Common myeloid progenitor, CD34-positive (primary cell): Measurements from ENCODE around the gene UBE3C.
"Not testable (repeated sequence)": the region's sequence is repeated elsewhere in the genome, so short reads cannot be mapped to it uniquely, and the experiment has no call there.

Source experiments
- CTCF ChIA-PET: fragments of 350-600 bp; sonication (Branson Sonifier 250); formaldehyde crosslinking; loops from one replicate; lab custom pipeline; 2021; ENCODE audit warnings: antibody characterized with exemption; lab: Charles Lee
- POLR2A ChIA-PET: fragments of 350-600 bp; sonication (Branson Sonifier 250); formaldehyde crosslinking; loops from one replicate; lab custom pipeline; 2021; ENCODE audit warnings: antibody characterized with exemption; lab: Charles Lee
- DNase-seq, 3 donors: peaks; one replicate each; pipeline versions ENCODE4 v3.0.0 to v3.0.0-alpha.2; 2013
- H3K27ac ChIP-seq, 2 experiments: 1 replicate in 1 of 2; 2 replicates in 1 of 2; pipeline ENCODE4 v1.7.0; 2013; ENCODE audit warnings: inconsistent platforms in 2 of 2, low read length in 2 of 2, mild to moderate bottlenecking in 2 of 2, low read depth in 1 of 2, moderate library complexity in 1 of 2; ENCODE audit not compliant: severe bottlenecking in 2 of 2, insufficient read depth in 1 of 2, poor library complexity in 1 of 2
- H3K27me3 ChIP-seq, 5 experiments: replicated peaks in 2 of 5; 1 replicate in 3 of 5; 2 replicates in 2 of 5; pipeline versions ENCODE4 v1.6.1 to v1.7.0; 2013; ENCODE audit warnings: low read length in 4 of 5, mild to moderate bottlenecking in 2 of 5, moderate library complexity in 2 of 5, inconsistent platforms in 1 of 5; ENCODE audit not compliant: insufficient read depth in 5 of 5, control insufficient read depth in 4 of 5
- H3K36me3 ChIP-seq, 4 experiments: 1 replicate in 2 of 4; 2 replicates in 2 of 4; pipeline versions ENCODE4 v1.6.1 to v1.7.0; 2013; ENCODE audit warnings: low read length in 3 of 4, control low read depth in 1 of 4, mild to moderate bottlenecking in 1 of 4; ENCODE audit not compliant: control insufficient read depth in 4 of 4, insufficient read depth in 4 of 4
- H3K4me1 ChIP-seq, 4 experiments: 1 replicate in 3 of 4; 2 replicates in 1 of 4; pipeline versions ENCODE4 v1.6.1 to v1.7.1; 2013; ENCODE audit warnings: low read length in 3 of 4, mild to moderate bottlenecking in 3 of 4, control low read depth in 1 of 4, inconsistent platforms in 1 of 4, moderate library complexity in 1 of 4; ENCODE audit not compliant: control insufficient read depth in 4 of 4, insufficient read depth in 4 of 4; ENCODE audit errors: control extremely low read depth in 1 of 4
- H3K4me3 ChIP-seq, 7 experiments: 1 replicate in 4 of 7; 2 replicates in 3 of 7; pipeline versions ENCODE4 v1.5.1 to v1.7.0; 2013; ENCODE audit warnings: mild to moderate bottlenecking in 7 of 7, low read length in 6 of 7, moderate library complexity in 6 of 7, inconsistent platforms in 2 of 7, low read depth in 2 of 7, control low read depth in 1 of 7; ENCODE audit not compliant: insufficient read depth in 4 of 7, control insufficient read depth in 1 of 7; ENCODE audit errors: extremely low read depth in 1 of 7
- H3K9me3 ChIP-seq, 5 experiments: 1 replicate in 4 of 5; 2 replicates in 1 of 5; pipeline versions ENCODE4 v1.6.1 to v1.7.1; 2013; ENCODE audit warnings: low read length in 4 of 5, mild to moderate bottlenecking in 2 of 5, inconsistent platforms in 1 of 5, low read depth in 1 of 5, moderate library complexity in 1 of 5; ENCODE audit not compliant: control insufficient read depth in 4 of 5, insufficient read depth in 2 of 5; ENCODE audit errors: control extremely low read depth in 1 of 5
- WGBS: methylation state at CpG from one replicate; pipeline ENCODE4 v1.1.5; 2013; ENCODE audit not compliant: insufficient coverage; 5-methylcytosine and 5-hydroxymethylcytosine counted together

Gene UBE3C

GRCh38 chr7:157276091-157276561, 137.4 kb downstream of the UBE3C start:
- CTCF ChIA-PET, result interaction anchor here (1.2 to 5.3 kb wide), 5 partner anchors 10 to 70 kb away, joined by 3 to 43 read pairs (median 14); no protein-coding TSS in a partner anchor
- H3K36me3 ChIP-seq, result peaks cover 0 to 9% (median 4%) of the 10 kb centered on the region in 4 experiments
- H3K9me3 ChIP-seq, result no peaks in the 10 kb centered on the region
- peak overlapping the region in 2 of 7 experiments; percentile 14 to 54 for H3K4me3 ChIP-seq
- peak overlapping the region; percentile 34 to 87 for H3K27ac ChIP-seq
- WGBS, result 87% methylated on average over 11 of the region's 14 CpGs
- DNase-seq, result no peak
- POLR2A ChIA-PET, result interaction anchor here (0.9 to 1.2 kb wide), 3 partner anchors 26 to 62 kb away, joined by 3 to 4 read pairs (median 3); no protein-coding TSS in a partner anchor
- H3K4me1 ChIP-seq, result peaks cover 0 to 55% (median 49%) of the 10 kb centered on the region in 4 experiments
- peaks cover 0 to 4% (median 0%) of the 10 kb centered on the region in 5 experiments for H3K27me3 ChIP-seq

- POLR2A ChIA-PET, result interaction anchor here (0.9 to 1.2 kb wide), 3 partner anchors 25 to 62 kb away, joined by 3 to 4 read pairs (median 3); no protein-coding TSS in a partner anchor
Measured at GRCh38 chr7:157276731-157277562, 138.2 kb downstream of the UBE3C start.

GRCh38 chr7:157277568-157277967, 138.8 kb downstream of the UBE3C start:
- POLR2A ChIA-PET, result interaction anchor here (1.3 kb wide), 1 partner anchor 25 kb away, joined by 4 read pairs; no protein-coding TSS in a partner anchor
- Histone ChIP-seq H3K27ac (peak overlapping the region; percentile 82 to 87), H3K4me1 (peaks cover 0 to 55% (median 49%) of the 10 kb centered on the region in 4 experiments), H3K4me3 (peak overlapping the region in 1 of 7 experiments; percentile 54)
- H3K9me3 ChIP-seq, DNase-seq, H3K27me3 ChIP-seq, H3K36me3 ChIP-seq: not testable (repeated sequence)
- 92% methylated on average over 9 of the region's 12 CpGs for WGBS
- CTCF ChIA-PET, result interaction anchor here (1.3 to 1.5 kb wide), 2 partner anchors 22 to 25 kb away, joined by 4 to 7 read pairs; no protein-coding TSS in a partner anchor

More at GRCh38 chr7:157276731-157277562, 138.2 kb downstream of the UBE3C start:
- H3K36me3 ChIP-seq, result peaks cover 0 to under 1% (median 0%) of the 10 kb centered on the region in 4 experiments
- DNase-seq, result peak; percentile 80 to 95 (median 91)
- CTCF ChIA-PET, result interaction anchor here (1.7 to 5.3 kb wide), 3 partner anchors 18 to 70 kb away, joined by 4 to 43 read pairs (median 14); no protein-coding TSS in a partner anchor
- WGBS, result 68% methylated on average over 18 of the region's 21 CpGs
- H3K27ac ChIP-seq, result peak overlapping the region; percentile 82 to 87
- H3K4me1 ChIP-seq, result peaks cover 0 to 55% (median 49%) of the 10 kb centered on the region in 4 experiments
- H3K9me3 ChIP-seq, result no peaks in the 10 kb centered on the region
- H3K4me3 ChIP-seq, result peak overlapping the region in 3 of 7 experiments; percentile 1 to 54 (median 35)
- peaks cover 0 to 4% (median 0%) of the 10 kb centered on the region in 5 experiments for H3K27me3 ChIP-seq

GRCh38 chr7:157278167-157278790, 139.6 kb downstream of the UBE3C start:
- Histone ChIP-seq H3K27me3 (peaks cover 0 to 4% (median 0%) of the 10 kb centered on the region in 5 experiments), H3K4me1 (peaks cover 0 to 55% (median 47%) of the 10 kb centered on the region in 4 experiments), H3K27ac (no peak overlapping the region), H3K9me3 (no peaks in the 10 kb centered on the region), H3K36me3 (no peaks in the 10 kb centered on the region), H3K4me3 (no peak overlapping the region)
- 87% methylated on average over 10 of the region's 11 CpGs for WGBS
- ChIA-PET CTCF (interaction anchor here (0.6 to 1.5 kb wide), 3 partner anchors 22 to 41 kb away, joined by 3 to 7 read pairs (median 4); no protein-coding TSS in a partner anchor), POLR2A (interaction anchor here (1.3 kb wide), 1 partner anchor 24 kb away, joined by 4 read pairs; no protein-coding TSS in a partner anchor)
- no peak for DNase-seq

- peak in 1 of 3 donors; percentile 31 for DNase-seq
- peaks cover 0 to 53% (median 41%) of the 10 kb centered on the region in 4 experiments for H3K4me1 ChIP-seq
- H3K4me3 ChIP-seq, result peak overlapping the region in 6 of 7 experiments; percentile 18 to 72 (median 59)
- 25% methylated on average over 76 of the region's 77 CpGs for WGBS
- H3K27ac ChIP-seq, result no peak overlapping the region
- no peaks in the 10 kb centered on the region for H3K9me3 ChIP-seq
- H3K27me3 ChIP-seq, result peaks cover 0 to 4% (median 0%) of the 10 kb centered on the region in 5 experiments
- no peaks in the 10 kb centered on the region for H3K36me3 ChIP-seq
- POLR2A ChIA-PET, result interaction anchor here (1.3 kb wide), 1 partner anchor 23 kb away, joined by 4 read pairs; no protein-coding TSS in a partner anchor
- CTCF ChIA-PET, result interaction anchor here (1.0 to 1.8 kb wide), 6 partner anchors 18 to 60 kb away, joined by 3 to 17 read pairs (median 7); no protein-coding TSS in a partner anchor
Measured at GRCh38 chr7:157278791-157279724, 140.3 kb downstream of the UBE3C start.
